ENCODE measurements around the gene CLIP1. TPM values are rescaled to one million over a fixed set of nuclear protein-coding genes. Genes with fewer than 3 reads are reported as not detected.

The CLIP1 gene
- total and polyA plus RNA-seq, 2 of the 8 experiments (the other 6 are each of a cell fraction or from before 2014, with no cell fraction given): 19.0 to 27.6 TPM

DNA sequence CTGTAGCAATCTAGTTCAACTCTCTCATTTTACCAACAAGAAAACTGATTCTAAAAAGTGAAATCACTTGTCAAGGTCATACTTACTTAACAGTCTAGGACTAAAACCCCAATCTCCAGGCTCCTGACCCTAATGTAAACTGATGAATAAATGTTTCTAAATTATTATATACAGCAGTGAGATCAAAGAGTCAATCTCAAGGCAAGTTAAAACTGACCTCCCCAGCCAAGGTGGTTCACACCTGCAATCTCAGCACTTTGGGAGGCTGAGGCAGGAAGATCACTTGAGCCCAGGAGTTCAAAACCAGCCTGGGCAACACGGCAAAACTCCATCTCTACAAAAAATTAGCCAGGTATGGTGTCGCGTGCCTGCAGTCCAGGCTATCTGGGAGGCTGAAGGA lies 15.3 kb downstream of the CLIP1 start (continued):
- TF ChIP-seq RBBP5 (IDR thresholded peaks at IDR 0.05; ENCODE audit: borderline replicate concordance, low read depth, low read length) (no peak), CEBPB (IDR thresholded peaks at IDR 0.05; ENCODE audit: low read depth, low read length) (no peak), SIX5 (IDR thresholded peaks at IDR 0.05; ENCODE audit: low read depth, low read length) (no peak), HDAC2 (IDR thresholded peaks at IDR 0.05; ENCODE audit: borderline replicate concordance in 1 of 2, low read depth in 2 of 2, low read length in 2 of 2) (no peak), FOSL1 (IDR thresholded peaks at IDR 0.05; ENCODE audit: insufficient read depth, low read depth, low read length) (no peak), NANOG (IDR thresholded peaks at IDR 0.05; ENCODE audit: insufficient read depth, low read depth, low read length, poor library complexity, severe bottlenecking) (no peak), TAF7 (optimal IDR thresholded peaks at IDR 0.05; ENCODE audit: borderline replicate concordance, low read depth, low read length) (no peak), POU5F1 (IDR thresholded peaks at IDR 0.05; ENCODE audit: low read depth, low read length) (no peak), YY1 (IDR thresholded peaks at IDR 0.05; ENCODE audit: low read depth, low read length) (no peak)
- TF ChIP-seq, protein P1, sequence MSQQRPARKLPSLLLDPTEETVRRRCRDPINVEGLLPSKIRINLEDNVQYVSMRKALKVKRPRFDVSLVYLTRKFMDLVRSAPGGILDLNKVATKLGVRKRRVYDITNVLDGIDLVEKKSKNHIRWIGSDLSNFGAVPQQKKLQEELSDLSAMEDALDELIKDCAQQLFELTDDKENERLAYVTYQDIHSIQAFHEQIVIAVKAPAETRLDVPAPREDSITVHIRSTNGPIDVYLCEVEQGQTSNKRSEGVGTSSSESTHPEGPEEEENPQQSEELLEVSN (IDR thresholded peaks at IDR 0.05): no peak

Data from H1 (cell line).